ENCODE data around the gene KCTD15.

KCTD15 gene, protein sequence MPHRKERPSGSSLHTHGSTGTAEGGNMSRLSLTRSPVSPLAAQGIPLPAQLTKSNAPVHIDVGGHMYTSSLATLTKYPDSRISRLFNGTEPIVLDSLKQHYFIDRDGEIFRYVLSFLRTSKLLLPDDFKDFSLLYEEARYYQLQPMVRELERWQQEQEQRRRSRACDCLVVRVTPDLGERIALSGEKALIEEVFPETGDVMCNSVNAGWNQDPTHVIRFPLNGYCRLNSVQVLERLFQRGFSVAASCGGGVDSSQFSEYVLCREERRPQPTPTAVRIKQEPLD

DNA sequence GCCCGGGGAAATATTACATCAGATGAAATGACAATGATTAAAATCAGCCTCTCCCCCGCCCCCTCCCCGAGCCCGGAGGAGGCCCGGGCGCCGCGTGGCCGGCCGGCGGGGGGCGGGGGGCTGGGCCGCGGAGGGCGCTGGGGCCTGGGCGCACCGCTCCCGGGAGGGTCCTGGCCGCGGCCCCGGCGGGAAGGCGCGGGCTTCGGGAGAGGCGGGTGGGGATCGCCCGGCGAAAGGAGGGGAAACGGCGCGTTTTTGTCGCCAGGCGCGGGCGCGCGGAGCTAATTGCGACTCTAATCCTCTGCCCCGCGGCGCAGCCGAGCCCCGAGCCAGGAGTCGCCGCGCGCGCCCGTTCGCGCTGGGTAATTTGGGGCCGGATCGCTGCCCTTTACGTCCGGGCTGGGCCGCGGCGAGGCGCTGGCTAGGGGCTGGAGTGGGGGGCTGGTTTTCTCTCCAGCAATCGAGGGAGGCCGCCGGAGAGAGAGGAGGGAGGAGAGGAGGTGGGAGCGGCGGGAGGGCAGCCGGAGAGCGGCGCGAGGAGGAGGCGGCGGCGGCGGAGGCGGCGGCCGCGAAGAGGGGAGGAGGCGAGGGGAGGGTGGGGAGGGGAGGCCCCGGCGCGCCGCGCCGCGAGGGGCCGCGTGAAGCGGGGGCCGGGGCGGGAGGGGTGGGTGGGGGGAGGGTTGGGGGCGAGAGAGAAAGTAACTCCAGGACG, at the start of gene KCTD15:
TSS of gene KCTD15 (plus strand) at position 707 of the 712 bp plus-strand sequence. CDS start 3,585 bp downstream, outside the sequence.
- no peak for DNase-seq

GRCh38 chr19:33747273-33747672, 49.4 kb upstream of the KCTD15 start:
- DNase-seq, result no peak

DNA sequence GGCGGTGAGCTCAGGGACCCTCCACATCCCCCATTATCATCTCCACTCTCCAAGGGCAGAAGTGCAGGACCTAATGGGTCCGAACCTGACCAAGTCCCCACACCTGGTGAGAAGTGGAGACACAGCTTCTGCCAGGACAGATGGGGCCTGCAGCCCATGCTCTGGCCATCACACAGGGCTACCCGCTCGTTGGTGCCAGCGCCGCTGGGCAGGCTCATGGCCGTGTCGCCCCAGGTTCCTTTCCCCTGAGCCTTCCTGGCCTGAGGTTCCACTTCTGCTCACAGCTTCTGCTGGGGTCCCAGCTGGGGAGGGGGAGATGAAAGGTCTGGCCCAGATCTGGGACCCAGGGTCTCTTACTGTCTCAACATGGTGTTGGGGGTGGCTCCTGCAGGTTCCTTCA, 48.4 kb upstream of the KCTD15 start:
- DNase-seq, result no peak

- DNase-seq, result no peak
These were observed 47.7 kb upstream of the KCTD15 start for GRCh38 chr19:33749016-33749415.

- DNase-seq, result no peak
These were observed 47.0 kb upstream of the KCTD15 start for GRCh38 chr19:33749619-33750175.

GRCh38 chr19:33750587-33751435, 45.9 kb upstream of the KCTD15 start:
- no peak for DNase-seq

DNA sequence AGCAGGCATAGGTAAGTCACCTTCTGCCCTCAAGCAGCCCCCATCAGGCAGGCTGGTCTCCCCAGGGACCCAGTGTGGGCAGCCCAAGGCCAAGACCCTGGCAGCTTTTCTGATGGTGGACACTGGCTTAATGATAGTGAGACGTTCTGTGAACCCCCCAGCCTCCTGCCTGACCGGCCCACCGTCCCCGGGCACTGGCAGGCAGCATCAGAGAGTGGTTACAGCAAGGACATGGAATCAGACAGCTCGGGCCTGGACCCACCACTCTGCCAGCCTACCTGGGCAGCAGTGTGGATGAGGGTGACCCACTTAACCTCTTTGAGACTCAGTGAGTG, 45.3 kb upstream of the KCTD15 start:
- no peak for DNase-seq

DNA sequence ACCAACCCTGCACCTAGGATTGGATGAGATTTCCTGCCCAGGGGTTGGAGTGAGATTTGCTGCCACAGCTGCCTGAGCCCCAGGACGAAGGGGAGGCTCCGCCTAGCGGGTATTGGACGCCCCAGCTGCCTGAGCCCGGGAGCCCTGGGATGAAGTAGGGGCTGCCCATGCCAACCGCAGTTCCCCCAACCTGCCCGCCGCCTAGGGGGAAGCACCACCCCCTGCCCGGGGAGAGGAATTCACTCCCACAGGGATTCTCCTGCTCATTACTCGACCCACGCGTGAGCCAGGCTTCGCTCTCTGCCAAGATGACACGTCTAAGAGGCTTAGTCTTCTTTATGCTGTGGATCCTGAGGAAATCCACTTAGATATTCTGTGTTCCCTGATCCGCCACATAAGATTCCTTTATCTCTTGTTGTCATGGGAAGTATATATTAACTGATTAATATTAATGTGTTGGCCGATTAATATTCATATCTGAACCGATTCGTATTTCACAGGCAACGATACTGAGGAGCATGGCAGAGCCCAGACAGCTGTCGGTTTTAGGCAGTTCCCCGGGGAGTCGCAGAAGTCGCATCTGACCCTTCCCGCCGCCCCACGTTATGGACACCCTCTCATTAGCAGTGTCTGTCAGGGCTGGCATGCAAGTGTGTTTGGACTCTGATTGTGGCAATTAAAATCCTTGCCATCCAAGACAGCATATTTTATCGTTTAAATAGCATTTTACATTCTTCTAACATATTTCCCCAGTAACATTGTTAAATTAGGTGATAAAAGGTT, 44.5 kb upstream of the KCTD15 start:
- DNase-seq, result no peak

DNA sequence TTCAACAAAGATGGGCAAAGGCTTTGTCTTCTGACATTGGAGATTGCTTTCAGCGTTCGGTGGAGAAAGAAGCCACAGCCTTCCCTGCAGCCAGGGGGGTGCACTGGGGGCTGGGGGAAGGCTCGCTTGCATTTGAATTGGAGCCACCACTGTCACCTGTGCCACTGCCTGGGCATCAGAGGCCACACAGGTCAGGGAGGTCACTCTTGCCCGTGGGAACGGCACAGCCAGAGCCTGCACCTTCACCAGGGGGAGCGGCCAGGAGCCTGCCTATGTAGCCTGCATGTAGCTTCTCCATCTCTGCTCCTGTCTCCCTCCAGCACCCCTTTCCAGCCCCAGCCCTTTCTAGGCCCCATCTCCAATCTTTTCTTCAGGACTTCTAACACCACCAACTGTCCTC, 43.7 kb upstream of the KCTD15 start:
- DNase-seq, result no peak

DNA sequence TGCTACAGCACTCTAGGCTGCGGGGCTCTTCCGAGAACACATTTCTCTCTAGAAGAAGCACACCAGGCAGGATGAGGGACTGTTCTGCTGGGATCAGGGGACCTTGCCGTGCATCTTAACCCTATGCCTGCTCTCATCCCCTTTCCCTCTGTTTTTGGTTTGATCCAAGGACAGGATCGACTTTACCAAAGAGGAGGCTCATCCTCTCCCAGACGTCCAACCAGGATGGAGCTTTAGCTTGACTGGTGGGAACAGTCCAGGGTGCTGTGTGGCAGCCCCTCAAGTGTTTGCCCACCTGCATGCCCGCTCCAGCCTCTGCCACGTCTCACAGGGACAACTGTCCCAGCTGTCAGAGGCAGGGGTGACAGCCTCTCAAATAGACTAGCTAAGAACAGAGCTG, 42.3 kb upstream of the KCTD15 start:
- no peak for DNase-seq

- no peak for DNase-seq
These were observed 41.3 kb upstream of the KCTD15 start for GRCh38 chr19:33755099-33756035.

DNA sequence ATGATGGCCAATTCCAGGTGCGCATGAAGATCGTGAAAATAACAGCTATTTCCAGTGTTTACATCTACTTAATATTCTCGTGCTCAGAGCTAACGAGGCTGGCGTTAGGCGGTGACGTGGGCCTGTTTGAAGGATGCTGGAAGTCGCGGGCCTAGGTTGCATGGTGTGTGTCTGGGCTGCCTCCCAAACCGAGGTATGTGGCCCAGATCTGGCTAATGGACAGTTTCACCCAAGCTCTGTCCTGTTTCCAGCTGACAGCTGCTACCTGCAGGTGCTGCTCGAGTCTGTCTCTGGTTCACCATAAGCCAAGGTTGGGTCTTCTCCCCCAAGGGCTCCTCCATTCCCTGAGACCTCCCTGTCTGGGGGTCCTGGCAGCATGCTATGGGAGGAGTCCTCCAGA, 40.5 kb upstream of the KCTD15 start:
- no peak for DNase-seq

DNA sequence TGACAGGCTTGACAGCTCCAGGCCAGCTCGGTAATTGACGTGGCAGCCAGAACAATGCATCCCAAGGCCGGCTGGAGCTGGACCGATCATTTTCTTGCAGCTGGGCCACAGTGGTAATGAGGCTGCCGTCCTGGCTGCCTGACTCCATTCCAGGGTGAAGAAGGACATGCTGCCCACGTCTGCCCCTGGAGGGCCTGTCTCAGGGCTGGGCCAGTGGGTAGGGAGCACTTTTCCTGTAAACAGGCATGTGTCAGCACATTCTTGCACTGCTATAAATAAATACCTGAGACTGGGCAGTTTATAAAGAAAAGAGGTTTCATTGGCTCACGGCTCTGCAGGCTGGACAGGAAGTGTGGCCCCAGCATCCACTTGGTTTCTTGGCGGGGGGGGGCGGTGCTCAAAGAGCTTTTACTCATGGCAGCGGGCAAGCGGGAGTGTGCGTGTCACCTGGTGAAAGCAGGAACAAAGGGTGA, 38.1 kb upstream of the KCTD15 start:
- no peak for DNase-seq

DNA sequence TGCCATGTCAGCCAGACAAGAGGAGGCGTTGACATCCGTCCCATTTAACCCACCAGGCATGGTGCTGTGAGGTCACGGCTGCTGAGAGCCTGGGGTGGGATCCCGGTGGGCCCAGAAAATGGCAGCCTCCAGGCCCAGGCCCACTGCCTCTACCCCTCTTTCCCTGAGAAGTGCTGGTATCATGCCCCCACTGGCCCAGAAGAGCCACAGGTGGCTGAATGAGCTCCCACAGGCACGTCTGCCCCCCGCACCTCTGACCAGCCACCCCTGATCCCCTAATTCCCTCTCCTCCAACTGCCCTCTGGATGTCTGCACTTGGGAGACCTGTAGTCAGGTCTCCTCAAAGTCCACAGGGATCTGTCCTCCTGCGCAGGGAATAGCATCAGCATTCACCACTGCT, 37.3 kb upstream of the KCTD15 start:
- DNase-seq, result no peak

DNA sequence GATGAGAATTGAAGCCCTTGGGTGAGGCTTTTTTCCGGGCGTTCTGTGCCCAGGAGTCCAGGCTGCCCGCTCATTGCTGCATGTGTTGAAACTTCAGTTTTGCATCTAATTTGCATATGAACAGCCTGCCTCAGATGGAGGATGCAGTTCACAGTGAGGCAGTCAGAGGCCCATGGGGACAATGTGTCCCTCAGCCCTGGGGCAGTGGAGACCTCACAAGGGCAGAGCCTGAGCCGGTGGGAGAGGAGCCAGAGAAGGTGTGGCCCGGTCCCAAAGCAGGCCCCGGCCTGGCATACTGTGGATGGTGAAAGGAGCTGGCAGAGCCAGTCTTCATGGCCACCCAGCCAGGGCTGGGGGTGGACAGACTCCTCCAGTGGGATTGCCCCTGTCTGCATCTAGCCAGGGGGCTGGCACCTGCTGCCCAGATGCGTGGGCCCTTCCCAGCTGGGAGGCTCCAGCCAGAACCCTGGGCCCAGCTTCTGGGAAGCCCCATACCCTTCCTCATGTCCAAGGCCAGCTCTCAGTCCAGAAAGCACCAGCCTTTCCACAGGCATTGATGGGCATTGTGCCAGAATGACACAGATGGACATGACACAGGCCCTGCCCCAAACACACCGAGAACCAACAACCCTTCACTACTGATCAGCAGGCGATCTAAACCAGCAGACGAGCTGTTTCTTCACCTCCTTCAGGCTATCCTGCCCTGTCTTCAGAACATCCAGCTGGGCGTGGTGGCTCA, 32.9 kb upstream of the KCTD15 start:
- peak; percentile 54 for DNase-seq

- DNase-seq, result no peak
These were observed 30.0 kb upstream of the KCTD15 start for GRCh38 chr19:33766623-33767022.

DNA sequence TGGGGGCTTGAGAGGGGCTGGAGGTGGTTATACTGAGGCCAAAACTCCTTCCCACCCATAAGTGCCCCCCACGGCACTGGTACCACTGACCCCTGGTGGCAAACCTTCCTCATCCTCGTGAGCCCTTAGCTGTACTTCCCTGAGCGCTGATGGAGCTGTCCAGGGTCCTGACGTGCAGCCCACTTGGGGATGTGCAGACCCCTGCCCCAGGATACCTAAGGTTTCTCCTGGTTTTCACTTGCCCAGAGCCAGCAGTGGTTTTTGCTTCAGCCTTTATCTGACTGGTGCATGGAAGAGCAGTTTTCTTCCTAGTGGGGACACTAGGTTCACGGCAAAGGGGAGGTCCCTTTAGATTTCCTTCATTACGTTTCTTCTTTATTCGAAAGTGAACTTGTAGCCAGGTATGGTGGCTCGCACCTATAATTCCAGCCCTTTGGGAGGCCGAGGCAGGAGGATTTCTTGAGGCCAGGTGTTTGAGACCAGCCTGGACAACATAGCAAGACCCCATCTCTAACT, 28.7 kb upstream of the KCTD15 start:
- DNase-seq, result no peak

GRCh38 chr19:33769208-33769607, 27.5 kb upstream of the KCTD15 start:
- DNase-seq, result no peak

DNA sequence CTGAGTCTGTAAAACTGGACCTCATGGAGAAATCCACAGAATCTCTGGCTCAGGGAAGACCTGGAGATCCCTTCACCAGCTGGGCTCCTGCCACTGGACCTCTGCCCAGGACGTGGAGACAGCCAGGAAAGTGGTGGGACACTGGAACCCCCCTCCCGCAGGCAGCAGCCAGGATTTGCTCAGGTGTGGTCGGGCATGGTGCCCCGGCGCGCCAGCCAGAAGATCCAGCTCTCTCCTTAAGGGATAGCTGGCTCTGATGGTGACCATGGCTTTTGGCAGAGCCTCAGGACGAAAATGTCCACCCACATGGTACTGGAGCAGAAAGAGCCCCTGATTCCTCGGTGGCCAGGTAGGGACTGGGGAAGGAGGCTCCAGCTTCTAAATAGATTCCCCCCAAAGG, 26.6 kb upstream of the KCTD15 start:
- DNase-seq, result no peak

GRCh38 chr19:33771384-33772101, 25.1 kb upstream of the KCTD15 start:
- peak; percentile 54 for DNase-seq
